Endothelial cell (in vitro differentiated cells): ENCODE data around the gene ATRNL1. TPM values are rescaled to one million over a fixed set of nuclear protein-coding genes. Genes with fewer than 3 reads are reported as not detected.

Experiments
- DNase-seq: peaks from one replicate; pipeline ENCODE4 v3.0.0; 2021; ENCODE audit warnings: low spot score
- H3K27ac Mint-ChIP-seq: one replicate; pipeline ENCODE4 v1.8.0; 2021; ENCODE audit warnings: mixed read lengths, inconsistent platforms; ENCODE audit not compliant: unreplicated experiment
- H3K27me3 Mint-ChIP-seq: one replicate; pipeline ENCODE4 v1.8.0; 2021; ENCODE audit warnings: mild to moderate bottlenecking, moderate library complexity, mixed read lengths, inconsistent platforms; ENCODE audit not compliant: unreplicated experiment
- H3K36me3 Mint-ChIP-seq: one replicate; pipeline ENCODE4 v1.8.0; 2021; ENCODE audit warnings: mild to moderate bottlenecking, low read depth, mixed read lengths, inconsistent platforms; ENCODE audit not compliant: unreplicated experiment
- H3K4me1 Mint-ChIP-seq: one replicate; pipeline ENCODE4 v1.8.0; 2021; ENCODE audit warnings: mild to moderate bottlenecking, mixed read lengths, inconsistent platforms; ENCODE audit not compliant: unreplicated experiment
- H3K4me3 Mint-ChIP-seq: one replicate; pipeline ENCODE4 v1.8.0; 2021; ENCODE audit warnings: mild to moderate bottlenecking, mixed read lengths, inconsistent platforms; ENCODE audit not compliant: unreplicated experiment
- H3K9me3 Mint-ChIP-seq: one replicate; pipeline ENCODE4 v1.8.0; 2021; ENCODE audit warnings: mixed read lengths, inconsistent platforms; ENCODE audit not compliant: unreplicated experiment
- total RNA-seq: library from RNA; stranded (reverse); fragmentation: NEBNext Ultra II Directional; extraction: Animal tissue kit (Norgen Biotek cat#: 25700); gene quantifications from one replicate; pipeline ENCODE4 v1.2.1, GENCODE V29; 2021; ENCODE audit not compliant: unreplicated experiment
- TF ChIP-seq, protein P1 (sequence below): fragments of 200-600 bp; sonication (generic); IDR thresholded peaks from one replicate; pipeline ENCODE4 v1.5.0; 2021; ENCODE audit warnings: antibody characterized with exemption; ENCODE audit not compliant: unreplicated experiment

Gene ATRNL1
- total RNA-seq, 1 donor from 2014 or later, result 32.5 TPM

GRCh38 chr10:115914475-115914874 lies 821.3 kb downstream of the ATRNL1 start:
- DNase-seq, result no peak
- Mint-ChIP-seq H3K4me1 (no peaks in the 10 kb centered on the region), H3K9me3 (no peaks in the 10 kb centered on the region), H3K27me3 (no peaks in the 10 kb centered on the region), H3K27ac (no peak overlapping the region), H3K4me3 (no peak overlapping the region), H3K36me3 (no peaks in the 10 kb centered on the region)
- TF ChIP-seq, protein P1, sequence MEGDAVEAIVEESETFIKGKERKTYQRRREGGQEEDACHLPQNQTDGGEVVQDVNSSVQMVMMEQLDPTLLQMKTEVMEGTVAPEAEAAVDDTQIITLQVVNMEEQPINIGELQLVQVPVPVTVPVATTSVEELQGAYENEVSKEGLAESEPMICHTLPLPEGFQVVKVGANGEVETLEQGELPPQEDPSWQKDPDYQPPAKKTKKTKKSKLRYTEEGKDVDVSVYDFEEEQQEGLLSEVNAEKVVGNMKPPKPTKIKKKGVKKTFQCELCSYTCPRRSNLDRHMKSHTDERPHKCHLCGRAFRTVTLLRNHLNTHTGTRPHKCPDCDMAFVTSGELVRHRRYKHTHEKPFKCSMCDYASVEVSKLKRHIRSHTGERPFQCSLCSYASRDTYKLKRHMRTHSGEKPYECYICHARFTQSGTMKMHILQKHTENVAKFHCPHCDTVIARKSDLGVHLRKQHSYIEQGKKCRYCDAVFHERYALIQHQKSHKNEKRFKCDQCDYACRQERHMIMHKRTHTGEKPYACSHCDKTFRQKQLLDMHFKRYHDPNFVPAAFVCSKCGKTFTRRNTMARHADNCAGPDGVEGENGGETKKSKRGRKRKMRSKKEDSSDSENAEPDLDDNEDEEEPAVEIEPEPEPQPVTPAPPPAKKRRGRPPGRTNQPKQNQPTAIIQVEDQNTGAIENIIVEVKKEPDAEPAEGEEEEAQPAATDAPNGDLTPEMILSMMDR, result no peak

- Mint-ChIP-seq H3K27me3 (no peaks in the 10 kb centered on the region), H3K27ac (no peak overlapping the region), H3K4me3 (no peak overlapping the region), H3K4me1 (no peaks in the 10 kb centered on the region), H3K36me3 (no peaks in the 10 kb centered on the region), H3K9me3 (no peaks in the 10 kb centered on the region)
- DNase-seq, result no peak
- TF ChIP-seq, protein P1, result no peak
These were observed 822.3 kb downstream of the ATRNL1 start for GRCh38 chr10:115915429-115915828.

GRCh38 chr10:115918812-115919211 lies 825.6 kb downstream of the ATRNL1 start:
- DNase-seq, result no peak
- no peaks in the 10 kb centered on the region for H3K36me3 Mint-ChIP-seq

DNA sequence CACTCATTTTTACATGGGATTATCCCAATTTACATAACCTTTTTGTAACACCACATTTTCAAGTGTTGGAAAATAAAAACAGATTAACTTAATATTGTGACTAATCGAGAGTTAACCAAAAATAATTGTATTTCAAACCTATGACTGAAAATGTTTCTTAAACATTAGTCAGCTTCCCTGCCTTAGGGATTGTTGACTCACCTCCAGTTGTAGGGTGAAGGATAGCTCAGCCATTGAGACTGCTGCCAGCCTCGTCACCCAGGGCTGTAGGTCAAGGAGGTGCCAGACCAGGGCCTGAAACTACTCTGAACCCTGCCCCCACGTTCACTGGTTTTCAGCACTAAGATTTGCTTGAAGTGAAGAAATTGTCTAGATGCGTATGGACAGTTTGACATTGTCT lies 828.6 kb downstream of the ATRNL1 start:
- Mint-ChIP-seq H3K4me1 (no peaks in the 10 kb centered on the region), H3K9me3 (no peaks in the 10 kb centered on the region), H3K4me3 (no peak overlapping the region), H3K27ac (no peak overlapping the region), H3K36me3 (no peaks in the 10 kb centered on the region), H3K27me3 (no peaks in the 10 kb centered on the region)
- TF ChIP-seq, protein P1, result no peak
- DNase-seq, result no peak

More at GRCh38 chr10:115918812-115919211, 825.6 kb downstream of the ATRNL1 start:
- Mint-ChIP-seq H3K27me3 (no peaks in the 10 kb centered on the region), H3K9me3 (no peaks in the 10 kb centered on the region), H3K27ac (no peak overlapping the region), H3K4me1 (no peaks in the 10 kb centered on the region), H3K4me3 (no peak overlapping the region)
- TF ChIP-seq, protein P1, result no peak

DNA sequence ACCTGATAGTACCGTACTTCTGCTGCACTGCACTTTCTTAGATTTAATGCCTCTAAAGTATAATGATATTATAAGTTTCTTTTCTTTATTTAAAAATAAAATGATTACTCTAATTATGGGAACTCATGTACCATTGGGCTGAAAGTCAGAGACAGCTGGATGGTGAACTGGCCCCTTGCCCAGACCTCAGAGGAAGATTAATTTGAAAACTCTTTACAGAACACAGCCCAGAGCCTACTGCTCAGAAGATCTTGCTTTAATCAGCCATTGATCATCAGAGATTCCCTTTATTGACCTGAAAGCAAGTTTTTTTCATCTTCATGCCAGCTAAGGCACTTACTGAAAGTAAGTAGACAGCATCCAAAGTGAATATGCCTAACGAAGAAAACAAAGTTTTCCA lies 838.1 kb downstream of the ATRNL1 start:
- H3K9me3 Mint-ChIP-seq, result no peaks in the 10 kb centered on the region
- H3K27me3 Mint-ChIP-seq, result no peaks in the 10 kb centered on the region
- H3K36me3 Mint-ChIP-seq, result no peaks in the 10 kb centered on the region
- no peak overlapping the region for H3K27ac Mint-ChIP-seq
- no peak for DNase-seq
- H3K4me1 Mint-ChIP-seq, result no peaks in the 10 kb centered on the region
- H3K4me3 Mint-ChIP-seq, result no peak overlapping the region
- TF ChIP-seq, protein P1, result no peak
